HG02970 (cell line): ENCODE measurements around the gene IMPDH2.

Source experiments
- ATAC-seq: cut with Tn5 transposase; IDR thresholded peaks from one replicate; pipeline ENCODE4 v1.9.1; 2021; ENCODE audit warnings: mild to moderate bottlenecking, moderate library complexity, moderate number of reproducible peaks; ENCODE audit not compliant: unreplicated experiment, low FRiP score

The IMPDH2 gene

GRCh38 chr3:48984663-48985062 is 44.5 kb downstream of the IMPDH2 start:
- no peak for ATAC-seq

GRCh38 chr3:48983096-48983495 is 46.1 kb downstream of the IMPDH2 start:
- ATAC-seq = no peak

- ATAC-seq = no peak
Measured at GRCh38 chr3:48982686-48983085, 46.5 kb downstream of the IMPDH2 start.

GRCh38 chr3:48982016-48982415 is 47.2 kb downstream of the IMPDH2 start:
- no peak for ATAC-seq

- no peak for ATAC-seq
Measured at GRCh38 chr3:48980295-48980694, 48.9 kb downstream of the IMPDH2 start.

- ATAC-seq = no peak
Measured at GRCh38 chr3:48979451-48979850, 49.7 kb downstream of the IMPDH2 start.
